HG02973 (cell line): ENCODE data around the gene SEPTIN2.
A peak's percentile ranks its signal among the peaks of the same experiment; 100 is the strongest.
"Not testable (repeated sequence)": the region's sequence is repeated elsewhere in the genome, so short reads cannot be mapped to it uniquely, and the experiment has no call there.

Experiments
- ATAC-seq: cut with Tn5 transposase; IDR thresholded peaks from one replicate; pipeline ENCODE4 v1.9.1; 2021; ENCODE audit warnings: moderate library complexity; ENCODE audit not compliant: unreplicated experiment

Gene SEPTIN2

GRCh38 chr2:241315879-241316631 is at the start of gene SEPTIN2:
TSS of gene SEPTIN2 (plus strand) at chr2:241315925. CDS start at chr2:241324233, 8,308 bp downstream.
- ATAC-seq, result peak; percentile 35

GRCh38 chr2:241267249-241268067 is 48.3 kb upstream of the SEPTIN2 start:
- no peak for ATAC-seq

GRCh38 chr2:241268306-241268705 is 47.4 kb upstream of the SEPTIN2 start:
- ATAC-seq, result no peak

GRCh38 chr2:241268716-241269445 is 46.8 kb upstream of the SEPTIN2 start:
- ATAC-seq, result no peak

- no peak for ATAC-seq
Observed at GRCh38 chr2:241269707-241270520, 45.8 kb upstream of the SEPTIN2 start.

GRCh38 chr2:241270531-241270930 is 45.2 kb upstream of the SEPTIN2 start:
- ATAC-seq, result no peak

- ATAC-seq, result peak; percentile 40
Observed at GRCh38 chr2:241271706-241272302, 43.9 kb upstream of the SEPTIN2 start.

- peak; percentile 44 for ATAC-seq
Observed at GRCh38 chr2:241272303-241273209, 43.2 kb upstream of the SEPTIN2 start.

GRCh38 chr2:241273210-241274020 is 42.3 kb upstream of the SEPTIN2 start:
- ATAC-seq, result no peak

GRCh38 chr2:241274127-241274526 is 41.6 kb upstream of the SEPTIN2 start:
- no peak for ATAC-seq

- ATAC-seq, result no peak
Observed at GRCh38 chr2:241275504-241275903, 40.2 kb upstream of the SEPTIN2 start.

- no peak for ATAC-seq
Observed at GRCh38 chr2:241275910-241276309, 39.8 kb upstream of the SEPTIN2 start.

- not testable (repeated sequence) for ATAC-seq
Observed at GRCh38 chr2:241278306-241278705, 37.4 kb upstream of the SEPTIN2 start.

GRCh38 chr2:241279413-241279812 is 36.3 kb upstream of the SEPTIN2 start:
- no peak for ATAC-seq

- no peak for ATAC-seq
Observed at GRCh38 chr2:241279828-241280227, 35.9 kb upstream of the SEPTIN2 start.

- no peak for ATAC-seq
Observed at GRCh38 chr2:241280291-241280690, 35.4 kb upstream of the SEPTIN2 start.

GRCh38 chr2:241282555-241282954 is 33.2 kb upstream of the SEPTIN2 start:
- ATAC-seq, result no peak

- ATAC-seq, result no peak
Observed at GRCh38 chr2:241285596-241285995, 30.1 kb upstream of the SEPTIN2 start.
